HG02870 (cell line): ENCODE data around the gene DSCAM.
"Not testable (repeated sequence)": the region's sequence is repeated elsewhere in the genome, so short reads cannot be mapped to it uniquely, and the experiment has no call there.

Source experiments
- ATAC-seq: cut with Tn5 transposase; IDR thresholded peaks from one replicate; pipeline ENCODE4 v1.9.1; 2021; ENCODE audit warnings: mild to moderate bottlenecking, moderate library complexity; ENCODE audit not compliant: unreplicated experiment

The DSCAM gene

DNA sequence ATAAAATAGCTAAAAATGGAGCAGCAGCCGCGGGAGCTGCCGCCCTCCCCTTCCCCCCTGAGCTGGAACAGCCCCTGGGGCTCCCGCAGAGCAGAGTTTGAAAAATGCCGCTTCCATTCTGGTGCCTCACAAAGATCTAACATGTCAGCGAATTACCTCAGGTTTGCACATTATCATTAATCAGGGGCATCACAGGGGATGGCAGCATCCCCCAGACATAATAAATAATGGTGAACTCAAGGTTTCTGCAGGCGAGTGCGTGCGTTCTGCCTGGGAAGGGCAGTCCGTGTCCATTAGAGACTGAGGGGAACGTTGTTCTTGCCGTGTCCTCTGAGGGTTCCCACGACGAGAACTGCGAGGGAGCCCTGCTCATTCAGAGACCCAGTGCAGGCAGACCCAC lies 372.4 kb downstream of the DSCAM start:
- no peak for ATAC-seq

DNA sequence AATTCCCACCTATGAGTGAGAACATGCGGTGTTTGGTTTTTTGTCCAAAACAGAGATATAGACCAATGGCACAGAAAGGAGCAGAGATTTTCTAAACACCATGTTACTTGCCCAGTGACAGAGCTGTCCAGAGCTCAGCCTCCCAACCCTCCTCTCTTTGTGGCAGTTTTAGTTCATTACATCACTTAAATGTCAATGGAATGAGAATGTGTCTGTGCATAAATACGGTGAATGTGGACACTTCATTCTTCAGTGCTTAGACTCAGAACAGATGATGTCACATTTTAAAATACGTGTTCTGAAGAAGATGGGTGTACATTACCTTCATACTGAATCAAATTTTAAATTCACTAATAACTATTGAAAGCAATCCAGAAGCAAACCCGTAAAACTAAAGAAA lies 374.9 kb downstream of the DSCAM start:
- no peak for ATAC-seq

DNA sequence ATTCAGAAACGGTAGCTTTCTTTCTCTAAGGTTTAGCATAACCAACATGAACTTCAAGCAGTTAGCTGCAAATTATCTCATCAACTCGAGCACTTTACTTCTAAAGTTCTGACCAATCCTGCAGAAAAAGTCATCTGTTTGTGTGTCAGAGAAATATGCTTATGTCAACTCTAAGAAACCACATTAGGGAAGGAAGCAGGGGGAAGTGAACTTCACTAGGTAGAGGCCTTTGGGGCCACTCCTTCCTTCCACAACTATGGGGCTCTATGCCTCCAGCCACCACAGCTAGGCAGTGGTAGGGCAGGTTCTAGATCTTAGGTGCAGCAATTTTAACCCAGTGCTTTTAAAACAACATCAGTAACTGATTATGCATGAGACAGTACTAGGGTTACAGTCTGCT lies 375.9 kb downstream of the DSCAM start:
- ATAC-seq = no peak

DNA sequence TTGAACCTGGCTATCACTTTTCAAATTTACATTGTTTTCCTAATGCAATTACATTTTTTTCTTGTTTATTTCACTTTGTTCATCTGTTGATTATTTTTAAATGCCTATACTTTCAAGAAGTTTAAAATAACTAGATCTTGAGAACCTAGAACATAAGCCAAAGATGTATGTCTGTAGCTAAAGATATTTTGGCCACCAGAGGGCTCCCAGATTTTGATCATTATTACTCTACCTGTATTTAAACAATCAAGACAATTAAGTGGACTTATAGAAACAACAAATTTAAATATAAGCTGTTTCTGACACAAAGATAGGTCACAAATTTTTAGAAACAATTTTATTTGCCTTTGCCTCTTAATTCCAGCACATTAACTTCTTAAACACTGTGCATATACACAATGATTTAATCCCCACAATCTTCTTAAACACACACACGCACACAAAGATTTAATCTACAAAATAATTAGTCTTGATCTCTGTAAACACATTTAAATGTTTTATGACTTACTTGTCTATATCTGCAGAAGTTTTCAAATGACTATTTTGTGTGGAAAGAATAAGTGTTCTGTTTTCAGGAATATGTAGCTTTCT lies 380.0 kb downstream of the DSCAM start:
- no peak for ATAC-seq

DNA sequence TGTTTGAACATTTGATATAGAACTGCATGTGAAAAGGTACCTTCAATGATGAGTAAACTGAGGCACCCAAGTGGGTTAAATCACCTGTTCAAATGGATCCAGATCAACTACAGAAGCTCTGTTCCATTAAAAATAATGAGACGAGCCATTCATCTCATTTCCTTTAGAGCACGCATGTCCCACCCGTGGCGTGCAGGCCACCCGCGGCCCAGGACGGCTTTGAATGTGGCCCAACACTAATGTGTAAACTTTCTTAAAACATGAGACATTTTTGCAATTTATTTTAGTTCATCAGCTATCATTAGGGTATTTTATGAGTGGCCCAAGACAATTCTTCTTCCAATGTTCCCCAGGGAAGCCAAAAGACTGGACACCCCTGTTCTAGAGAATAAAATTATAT lies 381.6 kb downstream of the DSCAM start:
- no peak for ATAC-seq

DNA sequence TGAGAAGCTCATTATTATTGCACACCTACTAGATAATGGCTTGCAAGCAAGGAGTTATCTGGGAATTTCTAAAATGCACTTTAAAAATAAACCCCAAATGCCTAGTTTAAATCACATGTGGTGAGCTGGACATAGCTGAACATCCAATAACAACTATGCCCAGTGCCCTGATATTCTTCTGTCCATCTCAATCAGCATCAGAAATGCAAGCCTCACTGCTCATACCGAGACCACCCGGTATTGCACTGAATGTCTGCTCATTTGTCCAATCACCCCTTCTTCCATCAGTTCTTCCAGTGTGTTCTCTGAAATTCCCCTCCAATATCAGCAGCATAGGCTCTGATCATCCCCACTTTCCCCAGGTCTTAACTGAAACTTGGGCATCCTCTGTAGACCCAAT lies 383.8 kb downstream of the DSCAM start:
- ATAC-seq = no peak

DNA sequence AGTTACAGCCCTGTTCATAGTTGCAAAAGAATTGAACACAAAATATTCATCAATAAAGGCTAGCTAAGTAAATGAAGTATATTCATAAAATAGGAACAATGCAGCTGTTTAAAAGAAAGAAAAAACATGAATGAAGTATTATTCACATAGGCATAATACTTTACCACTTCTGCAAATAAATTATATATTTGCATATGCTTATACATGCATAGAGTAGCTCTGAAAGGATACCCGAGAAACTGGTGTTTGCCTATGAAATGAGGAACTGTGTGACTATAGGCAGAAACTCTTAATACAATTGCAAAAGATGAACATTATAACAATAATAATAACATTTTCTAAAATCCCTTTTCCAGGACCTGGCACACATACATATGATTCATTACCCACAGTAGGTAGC lies 385.9 kb downstream of the DSCAM start:
- ATAC-seq = no peak

DNA sequence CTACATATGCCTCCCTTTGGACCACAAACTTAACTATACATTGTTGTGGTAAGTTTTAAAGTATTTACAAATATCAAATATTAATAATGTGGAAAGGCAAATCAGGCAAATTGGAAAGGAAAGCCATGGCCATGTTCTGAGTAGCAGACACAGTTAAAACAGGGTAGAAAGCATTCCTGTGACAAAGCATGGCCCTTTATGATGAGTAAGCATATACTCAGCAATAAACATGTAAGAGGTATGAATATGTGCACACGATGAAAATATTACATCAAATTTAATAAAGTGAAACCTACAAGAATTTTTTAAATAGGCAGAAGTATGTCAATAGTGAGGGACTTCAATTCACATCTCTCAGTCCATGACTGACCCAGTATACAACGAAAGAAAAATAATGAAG lies 389.2 kb downstream of the DSCAM start:
- ATAC-seq = no peak

DNA sequence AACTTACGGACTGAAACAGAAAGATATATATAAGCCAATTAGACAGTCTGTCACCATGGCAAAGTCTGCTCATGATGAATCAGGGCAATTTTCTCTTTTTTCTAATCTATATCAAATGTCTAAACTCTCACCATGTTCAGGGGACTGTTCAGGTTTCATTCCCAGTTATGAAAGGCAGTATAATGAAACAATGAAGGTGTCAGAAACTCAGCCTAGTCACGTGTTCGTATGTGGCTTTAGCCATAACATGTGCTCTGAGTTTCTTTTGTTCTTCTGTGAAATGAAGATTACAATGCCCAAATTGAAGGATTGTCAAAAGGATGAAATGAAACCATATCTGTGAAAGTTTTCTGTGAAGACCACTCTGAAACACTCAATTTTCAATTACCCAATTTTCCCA lies 392.9 kb downstream of the DSCAM start:
- ATAC-seq = no peak

DNA sequence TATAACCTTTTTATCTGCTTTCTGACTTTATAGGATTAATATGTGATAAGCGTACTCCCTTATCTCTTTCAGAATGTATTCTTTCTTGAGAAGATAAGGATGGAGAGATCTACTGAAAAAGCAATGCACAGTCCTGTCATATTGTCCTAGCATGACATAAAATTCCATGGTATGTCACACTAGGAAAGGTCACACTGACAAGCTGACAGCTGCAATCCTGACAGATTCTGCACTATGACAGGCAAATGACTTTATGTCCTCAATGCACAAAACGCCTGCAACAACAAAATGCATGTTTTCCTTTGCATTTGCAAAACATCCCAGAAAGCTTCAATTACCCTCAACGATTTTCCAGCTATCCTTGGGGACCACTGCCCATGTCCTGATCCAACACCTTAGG lies 393.8 kb downstream of the DSCAM start:
- no peak for ATAC-seq

DNA sequence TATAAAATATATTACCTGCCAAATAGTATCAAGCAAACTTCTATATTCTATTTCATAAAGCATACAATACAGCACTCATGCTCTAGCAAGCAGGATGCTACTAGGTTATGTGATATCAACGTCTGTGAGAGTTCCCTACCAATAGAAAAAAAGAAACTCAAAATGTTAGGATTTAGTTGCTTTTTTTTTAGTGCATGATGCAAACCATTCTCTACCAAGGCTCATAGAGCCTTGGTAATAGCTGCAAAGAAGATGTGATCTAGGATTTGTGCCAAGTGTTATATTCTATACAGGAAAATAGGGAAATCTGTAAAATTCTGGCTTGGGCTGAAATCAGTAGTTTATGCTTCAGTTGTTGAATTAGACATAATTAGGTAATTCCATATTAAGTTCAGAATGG lies 394.4 kb downstream of the DSCAM start:
- ATAC-seq = no peak

DNA sequence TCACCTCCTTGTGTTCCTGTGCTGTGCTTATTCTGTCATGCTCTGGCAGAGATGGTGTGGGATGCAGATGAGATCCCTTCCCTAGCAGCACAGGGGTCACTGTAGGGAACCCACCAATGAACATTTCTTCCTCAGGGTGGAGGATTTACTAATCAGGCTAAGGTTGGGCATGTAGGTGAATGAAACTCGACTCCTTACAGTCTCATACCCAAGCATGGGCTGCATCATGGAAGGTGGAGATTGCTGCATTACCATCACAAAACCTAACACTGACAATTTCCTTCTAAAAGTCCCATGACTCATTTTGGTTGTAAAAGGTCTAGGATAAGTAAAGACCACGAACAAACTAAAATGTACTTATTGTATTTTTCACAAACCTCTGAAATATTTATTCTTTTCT lies 399.9 kb downstream of the DSCAM start:
- no peak for ATAC-seq

DNA sequence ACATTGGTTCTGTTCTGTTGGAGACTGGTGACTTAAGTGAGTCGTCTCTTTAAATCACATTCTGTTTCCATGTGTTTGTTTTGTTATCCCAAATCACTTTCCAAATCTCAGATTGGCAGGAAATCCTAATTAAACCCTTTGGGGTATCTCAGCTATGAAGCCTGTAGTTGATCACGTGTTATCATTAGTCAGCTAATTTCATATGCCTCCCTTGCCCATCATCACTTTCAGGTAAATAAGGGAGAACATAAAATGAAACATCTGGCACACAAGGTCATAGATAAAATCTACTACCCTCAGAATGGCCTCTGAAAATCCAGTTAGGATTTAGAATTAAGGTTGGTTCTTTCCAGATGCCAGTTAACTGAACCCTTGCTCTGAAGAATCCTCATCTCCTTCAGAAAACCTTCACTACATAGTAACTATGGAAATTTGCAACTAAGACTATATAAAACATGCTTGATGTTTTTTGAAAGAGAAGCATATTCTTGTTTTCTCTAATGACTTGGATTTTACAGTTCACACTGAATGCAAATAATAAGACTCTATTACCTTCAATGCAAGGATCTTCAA lies 401.5 kb downstream of the DSCAM start:
- ATAC-seq = no peak

DNA sequence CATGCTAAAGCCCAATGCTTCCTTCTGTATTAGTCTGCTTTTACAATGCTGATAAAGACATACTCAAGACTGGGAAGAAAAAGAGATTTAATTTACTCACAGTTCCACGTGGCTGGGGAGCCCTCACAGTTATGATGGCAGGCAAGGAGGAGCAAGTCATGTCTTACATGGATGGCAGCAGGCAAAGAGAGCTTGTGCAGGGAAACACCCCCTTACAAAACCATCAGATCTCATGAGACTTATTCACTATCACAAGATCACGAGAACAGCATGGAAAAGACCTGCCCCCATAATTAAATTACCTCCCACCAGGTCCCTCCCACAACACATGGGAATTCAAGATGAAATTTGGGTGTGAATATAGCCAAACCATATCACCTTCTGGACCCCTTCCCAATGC lies 407.4 kb downstream of the DSCAM start:
- not testable (repeated sequence) for ATAC-seq

DNA sequence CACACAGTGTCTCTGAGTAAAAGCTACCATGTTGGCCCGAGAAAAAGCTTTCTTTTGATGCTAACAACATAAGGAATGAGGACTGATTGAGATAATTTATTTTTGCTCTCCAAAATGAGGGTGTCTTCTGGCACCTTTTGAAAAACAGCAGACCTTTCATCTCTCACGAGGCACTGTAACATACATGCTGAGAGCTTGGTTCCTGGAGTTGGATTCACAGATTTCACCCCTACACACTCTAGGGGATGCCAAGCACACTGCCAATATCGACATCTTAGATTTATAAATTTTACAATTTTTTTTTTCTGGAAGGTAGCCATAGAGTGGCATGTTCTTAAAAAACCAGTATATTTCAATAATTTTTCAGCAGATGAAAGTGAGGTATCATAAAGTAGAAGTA lies 408.3 kb downstream of the DSCAM start:
- no peak for ATAC-seq

DNA sequence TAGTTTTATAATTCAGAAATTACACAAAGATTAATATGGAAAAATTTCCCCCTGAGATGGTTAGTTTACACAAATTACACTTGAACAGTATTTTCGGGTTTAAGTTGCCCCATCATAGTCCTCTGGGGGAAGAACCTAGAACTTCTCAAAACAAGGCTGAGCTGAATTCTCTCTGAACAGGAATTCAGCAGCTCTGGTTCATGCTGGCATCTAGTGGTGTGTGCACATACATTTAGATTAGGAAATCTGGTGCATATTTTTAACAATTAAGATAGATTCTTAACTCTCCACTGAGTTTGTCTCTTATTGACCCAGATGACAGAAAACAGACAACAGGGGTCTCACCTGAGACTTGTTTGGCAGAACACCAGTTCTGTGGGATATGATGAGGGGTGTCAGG lies 410.7 kb downstream of the DSCAM start:
- ATAC-seq = no peak

DNA sequence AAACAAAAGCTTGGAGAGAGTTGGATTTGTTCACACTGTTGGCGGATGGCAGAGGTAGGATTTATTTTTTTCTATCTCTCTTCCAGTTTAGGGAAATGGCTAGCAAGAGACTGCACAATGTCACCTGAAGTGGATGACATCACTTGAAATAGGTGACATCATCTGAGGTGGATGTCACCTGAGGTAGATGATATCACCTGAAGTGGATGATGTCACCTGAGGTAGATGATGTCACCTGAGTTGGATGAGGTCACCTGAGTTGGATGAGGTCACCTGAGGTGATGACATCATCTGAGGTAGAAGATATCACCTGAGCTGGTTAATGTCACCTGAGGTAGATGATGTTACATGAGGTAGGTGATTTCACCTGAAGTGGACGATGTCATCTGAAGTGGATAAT lies 413.4 kb downstream of the DSCAM start:
- ATAC-seq = no peak

DNA sequence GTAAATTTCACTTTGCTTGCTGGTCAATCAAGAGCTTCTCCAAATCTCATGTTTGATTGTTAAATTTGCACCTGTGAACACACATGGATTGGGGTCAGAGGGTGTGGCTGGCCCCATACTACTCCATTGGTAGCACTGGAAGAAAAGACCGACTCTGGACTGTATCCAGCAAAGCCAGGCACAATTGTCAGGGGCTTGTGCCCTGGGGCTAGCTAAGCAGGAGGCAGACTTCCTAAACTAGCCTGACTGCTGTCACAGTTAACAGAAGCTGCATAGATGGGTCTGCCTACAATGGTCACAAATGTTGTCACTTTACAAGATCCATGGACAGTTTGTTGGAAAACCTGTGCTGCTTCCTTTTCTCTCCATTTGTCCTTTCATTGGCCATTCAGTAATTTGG lies 421.0 kb downstream of the DSCAM start:
- no peak for ATAC-seq

DNA sequence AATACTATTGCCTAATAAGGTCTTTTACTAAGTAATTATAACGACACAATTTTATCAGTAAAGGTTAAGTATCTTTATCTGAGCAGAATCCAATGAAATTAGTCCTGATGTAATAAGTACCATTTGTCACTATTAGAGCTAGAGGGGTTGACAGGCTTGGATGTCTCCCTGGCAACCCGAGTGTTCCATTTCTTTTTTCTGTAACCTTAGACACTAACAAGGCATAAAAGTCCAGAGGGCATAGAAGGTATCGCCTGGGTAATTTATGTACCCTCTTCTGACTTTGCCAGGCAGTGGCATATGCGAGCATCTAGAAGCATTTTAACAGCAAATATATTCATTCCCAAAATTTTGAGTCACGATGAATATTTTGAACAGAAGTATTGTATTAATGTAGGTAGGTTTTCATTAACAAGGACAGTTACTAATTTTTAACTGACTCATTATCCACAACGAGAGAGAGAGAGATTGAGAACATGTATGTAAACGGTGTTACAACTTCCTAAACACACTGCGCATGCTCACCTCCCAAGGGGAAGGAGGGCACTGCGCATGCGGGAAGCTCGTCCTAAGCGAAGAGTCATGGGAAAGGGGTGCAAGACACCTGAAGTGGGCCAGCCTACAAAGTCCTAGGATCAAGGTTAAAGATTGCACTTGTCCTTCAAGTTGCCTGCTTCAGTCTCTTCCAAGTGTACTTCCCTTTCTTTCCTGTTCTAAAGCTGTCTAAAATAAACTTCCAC lies 423.9 kb downstream of the DSCAM start:
- ATAC-seq = no peak

DNA sequence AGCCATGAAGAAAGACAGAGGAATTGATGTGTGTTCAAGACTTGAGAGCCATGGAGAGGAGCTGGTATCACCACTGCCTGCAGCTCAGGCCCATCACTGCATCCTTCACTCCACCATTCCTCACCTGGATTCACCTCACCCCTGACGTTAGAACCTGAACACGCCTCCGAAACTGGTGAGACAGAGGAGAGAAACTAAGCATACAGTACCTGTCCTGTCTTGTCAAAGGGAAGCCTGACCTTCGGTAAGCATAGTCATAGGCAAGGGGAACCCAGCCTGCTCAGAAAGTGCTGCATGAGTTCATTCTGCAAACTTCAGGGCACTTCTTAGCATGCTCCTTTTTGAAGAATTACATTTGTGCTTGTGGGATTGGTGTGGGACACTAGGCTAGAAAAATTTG lies 425.8 kb downstream of the DSCAM start:
- no peak for ATAC-seq

DNA sequence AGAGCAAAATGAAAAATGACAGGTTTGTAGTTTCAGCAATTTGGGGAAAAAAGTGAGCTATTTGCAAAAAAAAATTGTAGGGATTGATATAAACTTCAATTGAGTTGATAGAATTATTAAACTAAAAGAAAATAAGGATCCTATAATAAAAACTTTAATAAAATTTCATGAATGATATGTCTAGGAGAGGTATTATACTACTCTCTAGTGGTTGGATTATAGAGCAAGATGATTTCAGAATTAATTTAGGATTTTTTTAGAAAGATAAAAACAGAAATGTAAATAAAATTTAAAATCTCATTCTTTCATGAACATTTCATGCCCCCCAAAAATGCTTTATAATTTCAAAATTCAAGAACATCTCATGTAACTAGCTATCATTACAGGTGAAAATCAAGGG lies 430.4 kb downstream of the DSCAM start:
- no peak for ATAC-seq

DNA sequence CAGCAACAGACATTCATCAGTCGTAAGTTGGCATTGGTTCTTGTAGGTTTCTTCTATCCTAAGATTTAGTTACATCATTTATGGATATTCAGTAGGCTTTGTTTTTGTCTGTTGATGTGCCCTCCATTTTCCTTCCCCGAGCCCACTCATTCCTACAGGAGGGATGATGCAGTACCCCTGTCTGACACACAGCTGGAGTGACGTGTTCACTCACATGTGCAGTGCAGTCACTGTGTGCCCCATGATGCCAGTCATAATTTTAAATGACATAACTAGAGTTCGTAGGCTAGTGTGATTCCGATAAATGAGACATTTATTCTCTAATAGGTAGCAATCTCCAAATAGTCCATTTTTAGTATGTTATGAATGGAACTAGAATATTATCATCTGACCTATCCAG lies 438.4 kb downstream of the DSCAM start:
- no peak for ATAC-seq

DNA sequence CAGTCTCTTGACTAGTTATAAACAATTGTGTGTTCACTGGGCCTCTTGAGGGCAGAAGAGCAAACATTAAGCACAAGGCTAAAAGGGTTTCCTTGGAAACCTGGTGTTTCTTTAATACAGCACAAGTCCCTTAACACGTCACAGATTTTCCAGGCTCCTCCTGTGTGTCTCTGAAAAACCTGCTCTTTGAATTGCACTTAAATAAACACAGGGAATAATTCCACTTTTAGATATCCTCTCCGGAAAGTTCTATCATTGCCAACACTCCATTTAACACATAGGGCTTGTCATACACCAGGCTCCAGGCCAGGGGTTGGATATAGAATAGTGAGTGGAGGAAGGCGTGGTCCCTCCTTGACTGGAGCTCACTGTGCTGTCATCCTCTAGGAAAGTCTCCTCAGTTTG lies 442.6 kb downstream of the DSCAM start:
- ATAC-seq = no peak
